Measurements from ENCODE around the gene CCNA2.

GRCh38 chr4:121829511-121829910 is 5.8 kb upstream of the CCNA2 start:
- no peak for TF ChIP-seq EZH2 (IDR thresholded peaks at IDR 0.05; ENCODE audit: insufficient read depth, poor library complexity, severe bottlenecking)
- no peak for TF ChIP-seq EZH2phosphoT487 (IDR thresholded peaks at IDR 0.05; ENCODE audit: insufficient read depth, low read depth)
